Right atrium auricular region (tissue), 2 donors: ENCODE measurements around the gene PLCB4. TPM values are rescaled to one million over a fixed set of nuclear protein-coding genes. Genes with fewer than 3 reads are reported as not detected.

Experiments
- DNase-seq: peaks from one replicate; pipeline ENCODE4 v3.0.0-alpha.2; 2019; ENCODE audit warnings: low spot score
- H3K27ac ChIP-seq, 2 donors: fragments of 200-600 bp; sonication (generic); 1 replicate in 1 of 2; 2 replicates in 1 of 2; pipeline ENCODE4 v1.5.1; 2016 to 2019
- H3K27me3 ChIP-seq, 2 donors: fragments of 200-600 bp; sonication (generic); one replicate each; pipeline versions ENCODE4 v1.5.1 to v1.6.0; 2017 to 2019
- H3K36me3 ChIP-seq: fragments of 200-600 bp; sonication (generic); one replicate; pipeline ENCODE4 v1.5.1; 2016
- H3K4me1 ChIP-seq, 2 donors: fragments of 200-600 bp; sonication (generic); one replicate each; pipeline versions ENCODE4 v1.5.1 to v1.6.0; 2017 to 2019
- H3K4me3 ChIP-seq, 2 donors: fragments of 200-600 bp; sonication (generic); 1 replicate in 1 of 2; 2 replicates in 1 of 2; pipeline ENCODE4 v1.5.1; 2017 to 2019; ENCODE audit warnings: mild to moderate bottlenecking in 1 of 2, moderate library complexity in 1 of 2
- H3K9me3 ChIP-seq, 2 donors: fragments of 200-600 bp; sonication (generic); one replicate each; pipeline ENCODE4 v1.5.1; 2019
- CTCF ChIP-seq, 2 donors: fragments of 200-600 bp; sonication (generic); IDR thresholded peaks; one replicate each; pipeline ENCODE4 v1.5.1; 2019; ENCODE audit warnings: antibody characterized with exemption in 2 of 2
- total RNA-seq, 2 donors: library from RNA; depleted of rRNA; stranded (reverse); fragments of >200 nt; gene quantifications; one replicate each; pipeline ENCODE4 v1.1.0, GENCODE V29; 2016

PLCB4 gene
- 10 to 100 TPM; 14.3 to 32.4 TPM for total RNA-seq

- Histone ChIP-seq H3K27me3 (no peaks in the 10 kb centered on the region), H3K4me1 (peaks cover 0 to 21% of the 10 kb centered on the region in 2 donors), H3K4me3 (peak within 1 kb of the TSS; percentile 77 to 93), H3K27ac (peak within 1 kb of the TSS; percentile 90), H3K9me3 (no peaks in the 10 kb centered on the region), H3K36me3 (no peaks in the 10 kb centered on the region)
- no peak for TF ChIP-seq CTCF (IDR thresholded peaks at IDR 0.05)
- no peak for DNase-seq
Measured at GRCh38 chr20:9068841-9069663, at the start of gene PLCB4. PLCB4 (plus strand) TSS chr20:9069087; CDS start chr20:9307815, 238,728 bp downstream.

- Histone ChIP-seq H3K9me3 (no peaks in the 10 kb centered on the region), H3K36me3 (no peaks in the 10 kb centered on the region), H3K4me1 (peaks cover 0 to 9% of the 10 kb centered on the region in 2 donors), H3K4me3 (no peak overlapping the region), H3K27ac (no peak overlapping the region), H3K27me3 (no peaks in the 10 kb centered on the region)
- no peak for TF ChIP-seq CTCF (IDR thresholded peaks at IDR 0.05)
- DNase-seq, result no peak
Measured at GRCh38 chr20:9019833-9020232, 49.1 kb upstream of the PLCB4 start.

GRCh38 chr20:9021216-9021615 lies 47.7 kb upstream of the PLCB4 start:
- Histone ChIP-seq H3K36me3 (no peaks in the 10 kb centered on the region), H3K9me3 (no peaks in the 10 kb centered on the region), H3K27me3 (no peaks in the 10 kb centered on the region), H3K4me3 (no peak overlapping the region), H3K4me1 (peaks cover 0 to 9% of the 10 kb centered on the region in 2 donors), H3K27ac (no peak overlapping the region)
- no peak for TF ChIP-seq CTCF (IDR thresholded peaks at IDR 0.05)
- no peak for DNase-seq

GRCh38 chr20:9021699-9022098 lies 47.2 kb upstream of the PLCB4 start:
- DNase-seq, result no peak
- H3K4me1 ChIP-seq, result peaks cover 0 to 9% of the 10 kb centered on the region in 2 donors
- H3K27me3 ChIP-seq, result no peaks in the 10 kb centered on the region
- H3K4me3 ChIP-seq, result no peak overlapping the region
- H3K36me3 ChIP-seq, result no peaks in the 10 kb centered on the region
- TF ChIP-seq CTCF (IDR thresholded peaks at IDR 0.05), result no peak
- H3K9me3 ChIP-seq, result no peaks in the 10 kb centered on the region
- H3K27ac ChIP-seq, result no peak overlapping the region

- H3K4me3 ChIP-seq, result no peak overlapping the region
- no peak for DNase-seq
- TF ChIP-seq CTCF (IDR thresholded peaks at IDR 0.05), result no peak
- H3K27me3 ChIP-seq, result no peaks in the 10 kb centered on the region
- no peak overlapping the region for H3K27ac ChIP-seq
- H3K36me3 ChIP-seq, result no peaks in the 10 kb centered on the region
- H3K4me1 ChIP-seq, result peaks cover 0 to 9% of the 10 kb centered on the region in 2 donors
- H3K9me3 ChIP-seq, result no peaks in the 10 kb centered on the region
Measured at GRCh38 chr20:9022376-9022775, 46.5 kb upstream of the PLCB4 start.
